Stomach (tissue), 4 donors: ENCODE results near the gene IFFO2.

Experiments used
- EP300 ChIP-seq: sonication (generic); formaldehyde crosslinking; IDR thresholded peaks from one replicate; pipeline ENCODE4 v1.6.1; 2017; ENCODE audit warnings: antibody characterized with exemption
- POLR2A ChIP-seq, 4 donors: fragments of 450-650 bp; IDR thresholded peaks; one replicate each; pipeline ENCODE4 v1.6.1; 2016; ENCODE audit warnings: antibody characterized with exemption in 4 of 4, control low read depth in 2 of 4, mild to moderate bottlenecking in 1 of 4, moderate library complexity in 1 of 4
- POLR2AphosphoS5 ChIP-seq, 3 donors: sonication (generic); formaldehyde crosslinking; IDR thresholded peaks; one replicate each; pipeline ENCODE4 v1.6.1; 2016; ENCODE audit warnings: antibody characterized with exemption in 3 of 3
- TF ChIP-seq, protein P1 (sequence below), 7 experiments: fragments of 450-650 bp in 4 of 7; fragments of 200-600 bp in 3 of 7; sonication (generic) in 3 of 7; IDR thresholded peaks; one replicate each; pipeline ENCODE4 v1.5.1; 2016 to 2019; ENCODE audit warnings: antibody characterized with exemption in 7 of 7, control low read depth in 2 of 7, mild to moderate bottlenecking in 1 of 7

DNA sequence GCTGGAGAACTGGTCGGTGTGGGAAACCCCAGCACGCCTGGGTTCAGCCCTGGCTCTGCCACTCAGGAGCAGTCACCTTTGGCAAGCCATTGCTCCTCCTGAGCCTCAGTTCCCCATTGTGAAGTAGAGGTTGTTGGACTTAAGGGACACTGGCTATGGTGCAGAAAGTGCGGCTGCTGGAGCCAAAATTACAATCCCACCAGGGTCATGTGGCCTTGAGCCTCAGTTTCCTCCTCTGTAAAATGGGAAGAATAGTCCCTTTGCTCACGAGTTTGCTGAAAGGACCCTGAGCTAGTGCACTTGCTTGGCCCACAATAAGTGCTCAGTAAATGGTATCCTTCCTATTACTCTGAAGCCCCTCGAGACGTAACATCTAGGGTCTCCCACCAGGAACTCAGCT, 82.4 kb downstream of the IFFO2 start:
- TF ChIP-seq, protein P1, sequence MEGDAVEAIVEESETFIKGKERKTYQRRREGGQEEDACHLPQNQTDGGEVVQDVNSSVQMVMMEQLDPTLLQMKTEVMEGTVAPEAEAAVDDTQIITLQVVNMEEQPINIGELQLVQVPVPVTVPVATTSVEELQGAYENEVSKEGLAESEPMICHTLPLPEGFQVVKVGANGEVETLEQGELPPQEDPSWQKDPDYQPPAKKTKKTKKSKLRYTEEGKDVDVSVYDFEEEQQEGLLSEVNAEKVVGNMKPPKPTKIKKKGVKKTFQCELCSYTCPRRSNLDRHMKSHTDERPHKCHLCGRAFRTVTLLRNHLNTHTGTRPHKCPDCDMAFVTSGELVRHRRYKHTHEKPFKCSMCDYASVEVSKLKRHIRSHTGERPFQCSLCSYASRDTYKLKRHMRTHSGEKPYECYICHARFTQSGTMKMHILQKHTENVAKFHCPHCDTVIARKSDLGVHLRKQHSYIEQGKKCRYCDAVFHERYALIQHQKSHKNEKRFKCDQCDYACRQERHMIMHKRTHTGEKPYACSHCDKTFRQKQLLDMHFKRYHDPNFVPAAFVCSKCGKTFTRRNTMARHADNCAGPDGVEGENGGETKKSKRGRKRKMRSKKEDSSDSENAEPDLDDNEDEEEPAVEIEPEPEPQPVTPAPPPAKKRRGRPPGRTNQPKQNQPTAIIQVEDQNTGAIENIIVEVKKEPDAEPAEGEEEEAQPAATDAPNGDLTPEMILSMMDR (IDR thresholded peaks at IDR 0.05), result no peak
- no peak for TF ChIP-seq EP300
- no peak for TF ChIP-seq POLR2AphosphoS5 (IDR thresholded peaks at IDR 0.05)
- TF ChIP-seq POLR2A (IDR thresholded peaks at IDR 0.05), result no peak
